Gastrocnemius medialis (tissue), 4 donors: ENCODE measurements around the gene ATP11A.

ENCODE experiments used
- CTCF ChIP-seq, 5 experiments: fragments of 450-650 bp in 3 of 5; fragments of 200-600 bp in 2 of 5; sonication (generic) in 2 of 5; IDR thresholded peaks in 4 of 5; conservative IDR thresholded peaks in 1 of 5; 1 replicate in 4 of 5; 2 replicates in 1 of 5; pipeline ENCODE4 v1.5.1; 2016 to 2019; ENCODE audit warnings: antibody characterized with exemption in 5 of 5, mild to moderate bottlenecking in 3 of 5, moderate library complexity in 3 of 5
- POLR2A ChIP-seq, 2 donors: fragments of 450-650 bp; IDR thresholded peaks; one replicate each; pipeline ENCODE4 v1.6.1; 2017; ENCODE audit warnings: antibody characterized with exemption in 2 of 2, mild to moderate bottlenecking in 2 of 2, moderate library complexity in 2 of 2

- TF ChIP-seq CTCF (IDR thresholded peaks at IDR 0.05 in 4 of 5, conservative IDR thresholded peaks at IDR 0.05 in 1 of 5) (no peak), POLR2A (IDR thresholded peaks at IDR 0.05) (no peak)
Observed at GRCh38 chr13:112903606-112904195, 213.9 kb downstream of the ATP11A start.
